HEK293 (cell line): ENCODE results near the gene TMEM45A.
A peak's percentile ranks its signal among the peaks of the same experiment; 100 is the strongest.

Experiments
- GLIS1 ChIP-seq: fragments of 450-650 bp; formaldehyde crosslinking; IDR thresholded peaks from 2 replicates; pipeline ENCODE4 v1.5.1; 2016; ENCODE audit warnings: missing biosample characterization, missing genetic modification characterization
- GLIS2 ChIP-seq: fragments of 450-650 bp; formaldehyde crosslinking; IDR thresholded peaks from 2 replicates; pipeline ENCODE4 v1.5.1; 2016; ENCODE audit warnings: missing biosample characterization, missing genetic modification characterization
- INSM2 ChIP-seq: fragments of 450-650 bp; formaldehyde crosslinking; IDR thresholded peaks from 2 replicates; pipeline ENCODE4 v1.5.1; 2016; ENCODE audit warnings: missing biosample characterization, missing genetic modification characterization
- KLF1 ChIP-seq: fragments of 450-650 bp; formaldehyde crosslinking; IDR thresholded peaks from 2 replicates; pipeline ENCODE4 v1.5.1; 2016; ENCODE audit warnings: missing biosample characterization, missing genetic modification characterization
- KLF9 ChIP-seq: fragments of 450-650 bp; formaldehyde crosslinking; IDR thresholded peaks from 2 replicates; pipeline ENCODE4 v1.5.1; 2016; ENCODE audit warnings: missing biosample characterization, missing genetic modification characterization, low read depth
- MEIS1 ChIP-seq: sonication (generic); formaldehyde crosslinking; IDR thresholded peaks from 2 replicates; pipeline ENCODE4 v1.8.1; 2022; ENCODE audit warnings: missing genetic modification reagents, mild to moderate bottlenecking, borderline replicate concordance
- PRDM10 ChIP-seq: fragments of 450-650 bp; formaldehyde crosslinking; IDR thresholded peaks from 2 replicates; pipeline ENCODE4 v1.5.1; 2016; ENCODE audit warnings: missing biosample characterization, missing genetic modification characterization
- PRDM4 ChIP-seq: fragments of 450-650 bp; formaldehyde crosslinking; IDR thresholded peaks from 2 replicates; pipeline ENCODE4 v1.5.1; 2017; ENCODE audit warnings: missing biosample characterization, missing genetic modification characterization
- SP2 ChIP-seq: fragments of 450-650 bp; formaldehyde crosslinking; IDR thresholded peaks from 2 replicates; pipeline ENCODE4 v1.5.1; 2016; ENCODE audit warnings: missing biosample characterization, missing genetic modification characterization
- SP7 ChIP-seq: fragments of 450-650 bp; formaldehyde crosslinking; IDR thresholded peaks from 2 replicates; pipeline ENCODE4 v1.5.1; 2016; ENCODE audit warnings: missing biosample characterization, missing genetic modification characterization
- WT1 ChIP-seq: fragments of 450-650 bp; formaldehyde crosslinking; IDR thresholded peaks from 2 replicates; pipeline ENCODE4 v1.5.1; 2016; ENCODE audit warnings: missing biosample characterization, missing genetic modification characterization
- ZBTB20 ChIP-seq: fragments of 450-650 bp; formaldehyde crosslinking; IDR thresholded peaks from 2 replicates; pipeline ENCODE4 v1.5.1; 2016; ENCODE audit warnings: missing biosample characterization, missing genetic modification characterization
- ZBTB44 ChIP-seq: fragments of 450-650 bp; IDR thresholded peaks from 2 replicates; pipeline ENCODE4 v1.5.1; 2018; ENCODE audit warnings: missing biosample characterization, mild to moderate bottlenecking, missing genetic modification characterization
- ZBTB6 ChIP-seq: fragments of 450-650 bp; formaldehyde crosslinking; IDR thresholded peaks from 2 replicates; pipeline ENCODE4 v1.5.1; 2017; ENCODE audit warnings: missing biosample characterization, missing genetic modification characterization
- ZBTB8A ChIP-seq: fragments of 450-650 bp; formaldehyde crosslinking; IDR thresholded peaks from 2 replicates; pipeline ENCODE4 v1.5.1; 2016; ENCODE audit warnings: missing biosample characterization, missing genetic modification characterization
- ZFHX2 ChIP-seq: fragments of 450-650 bp; formaldehyde crosslinking; conservative IDR thresholded peaks from 2 replicates; pipeline ENCODE4 v1.5.1; 2016; ENCODE audit warnings: missing biosample characterization, missing genetic modification characterization
- ZIC2 ChIP-seq: fragments of 450-650 bp; formaldehyde crosslinking; IDR thresholded peaks from 2 replicates; pipeline ENCODE4 v1.5.1; 2016; ENCODE audit warnings: missing biosample characterization, missing genetic modification characterization
- ZNF148 ChIP-seq: fragments of 450-650 bp; formaldehyde crosslinking; IDR thresholded peaks from 2 replicates; pipeline ENCODE4 v1.5.0; 2017; ENCODE audit warnings: missing biosample characterization, missing genetic modification characterization, borderline replicate concordance
- ZNF23 ChIP-seq: fragments of 450-650 bp; formaldehyde crosslinking; IDR thresholded peaks from 2 replicates; pipeline ENCODE4 v1.5.1; 2016; ENCODE audit warnings: missing biosample characterization, missing genetic modification characterization, borderline replicate concordance
- ZNF335 ChIP-seq: fragments of 450-650 bp; formaldehyde crosslinking; conservative IDR thresholded peaks from 2 replicates; pipeline ENCODE4 v1.5.1; 2016; ENCODE audit warnings: missing biosample characterization, missing genetic modification characterization
- ZNF350 ChIP-seq: fragments of 450-650 bp; formaldehyde crosslinking; IDR thresholded peaks from 2 replicates; pipeline ENCODE4 v1.5.0; 2017; ENCODE audit warnings: missing biosample characterization, mild to moderate bottlenecking, missing genetic modification characterization
- ZNF555 ChIP-seq: fragments of 450-650 bp; formaldehyde crosslinking; conservative IDR thresholded peaks from 2 replicates; pipeline ENCODE4 v1.5.1; 2017; ENCODE audit warnings: missing biosample characterization, mild to moderate bottlenecking, missing genetic modification characterization, inconsistent platforms
- ZNF600 ChIP-seq: fragments of 450-650 bp; formaldehyde crosslinking; IDR thresholded peaks from 2 replicates; pipeline ENCODE4 v1.5.1; 2016; ENCODE audit warnings: missing biosample characterization, missing genetic modification characterization
- ZNF664 ChIP-seq: fragments of 450-650 bp; formaldehyde crosslinking; IDR thresholded peaks from 2 replicates; pipeline ENCODE4 v1.5.1; 2016; ENCODE audit warnings: missing biosample characterization, missing genetic modification characterization
- ZSCAN30 ChIP-seq: fragments of 450-650 bp; IDR thresholded peaks from 2 replicates; pipeline ENCODE4 v1.5.1; 2018; ENCODE audit warnings: missing biosample characterization, mild to moderate bottlenecking, missing genetic modification characterization, moderate library complexity

TMEM45A gene

GRCh38 chr3:100492059-100493006 is at the start of gene TMEM45A (continued):
- TF ChIP-seq INSM2 (tag by site-specific recombination) (no peak), ZNF664 (no peak), KLF9 (tag by site-specific recombination) (peak; percentile 55; the same call in 1 of the 2 replicates), ZBTB44 (tag by site-specific recombination) (peak; percentile 29; the same call in 1 of the 2 replicates), GLIS2 (tag by site-specific recombination) (peak; percentile 73), ZSCAN30 (tag by site-specific recombination) (0 out of 2 replicates have a peak, but pooled peaks have one; percentile 33), ZBTB6 (no peak), SP2 (tag by site-specific recombination) (peak; percentile 91), GLIS1 (peak; percentile 74), SP7 (tag by site-specific recombination) (peak; percentile 24; the same call in 1 of the 2 replicates), ZIC2 (tag by site-specific recombination) (0 out of 2 replicates have a peak, but pooled peaks have one; percentile 21), ZNF23 (no peak), PRDM10 (tag by site-specific recombination) (peak; percentile 88), PRDM4 (no peak), ZNF600 (peak; percentile 87), MEIS1 (CRISPR knock-in tag) (no peak), ZBTB20 (peak; percentile 53; the same call in 1 of the 2 replicates), ZNF555 (tag by site-specific recombination) (no peak), ZFHX2 (tag by site-specific recombination) (0 out of 2 replicates have a peak, but pooled peaks have one; percentile 30), KLF1 (tag by site-specific recombination) (0 out of 2 replicates have a peak, but pooled peaks have one; percentile 7), ZNF335 (tag by site-specific recombination) (peak; percentile 82), ZNF350 (tag by site-specific recombination) (no peak), ZBTB8A (tag by site-specific recombination) (peak; percentile 90), ZNF148 (tag by site-specific recombination) (no peak), WT1 (tag by site-specific recombination) (0 out of 2 replicates have a peak, but pooled peaks have one; percentile 35)
